HEK293 (cell line): ENCODE results near the gene TYR.

Experiments used
- CTCF ChIA-PET: fragments of 350-600 bp; formaldehyde crosslinking; extraction: SDS; loops from one replicate; lab custom pipeline; 2021; ENCODE audit warnings: antibody characterized with exemption; lab: Yijun Ruan, JAX
- POLR2A ChIA-PET: fragments of 300-600 bp; formaldehyde crosslinking; extraction: SDS; loops from one replicate; lab custom pipeline; 2020; ENCODE audit warnings: antibody characterized with exemption, inconsistent platforms; lab: Yijun Ruan, JAX
- H3K27ac ChIP-seq: fragments of 200-500 bp; sonication (Bioruptor generic); 2 replicates; pipeline ENCODE4 v1.5.1; 2014; ENCODE audit warnings: low read depth, low read length, control low read depth, inconsistent platforms; ENCODE audit errors: extremely low read depth
- H3K36me3 ChIP-seq, 2 experiments: fragments of 200-500 bp in 1 of 2; sonication (Bioruptor generic) in 1 of 2; 1 replicate in 1 of 2; 2 replicates in 1 of 2; pipeline ENCODE4 v1.5.1; 2014 to 2017; ENCODE audit warnings: inconsistent platforms in 2 of 2, low read length in 2 of 2; ENCODE audit not compliant: control insufficient read depth in 2 of 2, insufficient read depth in 1 of 2
- H3K4me1 ChIP-seq: fragments of 200-500 bp; sonication (Bioruptor generic); 2 replicates; pipeline ENCODE4 v1.5.1; 2014; ENCODE audit warnings: mild to moderate bottlenecking, low read length, inconsistent platforms; ENCODE audit not compliant: control insufficient read depth, insufficient read depth
- H3K4me3 ChIP-seq: 2 replicates; pipeline ENCODE4 v1.5.1; 2011; ENCODE audit warnings: low read depth, mild to moderate bottlenecking, control low read depth, low read length, moderate library complexity
- H3K9me3 ChIP-seq: fragments of 200-500 bp; sonication (Bioruptor generic); 2 replicates; pipeline ENCODE4 v1.5.1; 2014; ENCODE audit warnings: low read depth, low read length, inconsistent platforms; ENCODE audit not compliant: control insufficient read depth, insufficient read depth
- GLI4 ChIP-seq: fragments of 450-650 bp; formaldehyde crosslinking; IDR thresholded peaks from 2 replicates; pipeline ENCODE4 v1.5.1; 2016; ENCODE audit warnings: missing biosample characterization, missing genetic modification characterization
- KLF10 ChIP-seq: fragments of 450-650 bp; IDR thresholded peaks from 2 replicates; pipeline ENCODE4 v1.5.1; 2018; ENCODE audit warnings: missing biosample characterization, mild to moderate bottlenecking, missing genetic modification characterization
- SALL2 ChIP-seq: fragments of 450-650 bp; formaldehyde crosslinking; IDR thresholded peaks from 2 replicates; pipeline ENCODE4 v1.5.0; 2017; ENCODE audit warnings: missing biosample characterization, mild to moderate bottlenecking, missing genetic modification characterization, borderline replicate concordance
- ZBTB1 ChIP-seq: fragments of 450-650 bp; formaldehyde crosslinking; IDR thresholded peaks from 2 replicates; pipeline ENCODE4 v1.5.1; 2016; ENCODE audit warnings: missing biosample characterization, missing genetic modification characterization
- ZNF157 ChIP-seq: fragments of 450-650 bp; formaldehyde crosslinking; IDR thresholded peaks from 2 replicates; pipeline ENCODE4 v1.5.1; 2016; ENCODE audit warnings: missing biosample characterization, missing genetic modification characterization
- ZNF211 ChIP-seq: fragments of 450-650 bp; formaldehyde crosslinking; IDR thresholded peaks from 2 replicates; pipeline ENCODE4 v1.5.1; 2016; ENCODE audit warnings: low read depth, missing biosample characterization, missing genetic modification characterization
- ZNF221 ChIP-seq: fragments of 450-650 bp; formaldehyde crosslinking; IDR thresholded peaks from 2 replicates; pipeline ENCODE4 v1.5.1; 2017; ENCODE audit warnings: missing biosample characterization, missing genetic modification characterization, borderline replicate concordance
- ZNF239 ChIP-seq: fragments of 450-650 bp; formaldehyde crosslinking; IDR thresholded peaks from 2 replicates; pipeline ENCODE4 v1.5.1; 2016; ENCODE audit warnings: missing biosample characterization, missing genetic modification characterization
- ZNF248 ChIP-seq: fragments of 450-650 bp; formaldehyde crosslinking; IDR thresholded peaks from 2 replicates; pipeline ENCODE4 v1.5.1; 2017; ENCODE audit warnings: missing biosample characterization, missing genetic modification characterization
- ZNF311 ChIP-seq: fragments of 450-650 bp; formaldehyde crosslinking; IDR thresholded peaks from 2 replicates; pipeline ENCODE4 v1.5.1; 2017; ENCODE audit warnings: missing biosample characterization, missing genetic modification characterization, borderline replicate concordance
- ZNF335 ChIP-seq: fragments of 450-650 bp; formaldehyde crosslinking; conservative IDR thresholded peaks from 2 replicates; pipeline ENCODE4 v1.5.1; 2016; ENCODE audit warnings: missing biosample characterization, missing genetic modification characterization
- ZNF426 ChIP-seq: fragments of 450-650 bp; formaldehyde crosslinking; IDR thresholded peaks from 2 replicates; pipeline ENCODE4 v1.5.1; 2017; ENCODE audit warnings: missing biosample characterization, missing genetic modification characterization, mild to moderate bottlenecking, inconsistent platforms, moderate library complexity
- ZNF510 ChIP-seq: fragments of 450-650 bp; formaldehyde crosslinking; IDR thresholded peaks from 2 replicates; pipeline ENCODE4 v1.5.1; 2018; ENCODE audit warnings: mild to moderate bottlenecking, missing genetic modification characterization, missing biosample characterization; ENCODE audit not compliant: insufficient replicate concordance
- ZNF514 ChIP-seq: fragments of 450-650 bp; formaldehyde crosslinking; IDR thresholded peaks from 2 replicates; pipeline ENCODE4 v1.5.1; 2016; ENCODE audit warnings: missing biosample characterization, missing genetic modification characterization
- ZNF549 ChIP-seq: fragments of 450-650 bp; IDR thresholded peaks from 2 replicates; pipeline ENCODE4 v1.5.1; 2018; ENCODE audit warnings: missing biosample characterization, missing genetic modification characterization, mild to moderate bottlenecking, inconsistent platforms, moderate library complexity
- ZNF596 ChIP-seq: fragments of 450-650 bp; IDR thresholded peaks from 2 replicates; pipeline ENCODE4 v1.5.0; 2018; ENCODE audit warnings: missing biosample characterization, mild to moderate bottlenecking, missing genetic modification characterization, moderate library complexity
- ZNF658 ChIP-seq: fragments of 450-650 bp; formaldehyde crosslinking; IDR thresholded peaks from 2 replicates; pipeline ENCODE4; 2016; ENCODE audit warnings: missing biosample characterization, missing genetic modification characterization
- ZNF670 ChIP-seq: fragments of 450-650 bp; formaldehyde crosslinking; IDR thresholded peaks from 2 replicates; pipeline ENCODE4 v1.5.1; 2016; ENCODE audit warnings: missing biosample characterization, missing genetic modification characterization, low read depth
- TF ChIP-seq, protein P1 (sequence below): fragments of 450-650 bp; formaldehyde crosslinking; optimal IDR thresholded peaks from 2 replicates; pipeline ENCODE3; 2016; ENCODE audit warnings: missing biosample characterization, mild to moderate bottlenecking, missing genetic modification characterization
- TF ChIP-seq, protein P2 (sequence below): fragments of 450-650 bp; formaldehyde crosslinking; IDR thresholded peaks from 2 replicates; pipeline ENCODE4 v1.5.1; 2016; ENCODE audit warnings: missing biosample characterization, missing genetic modification characterization, low read depth
- TF ChIP-seq, protein P3 (sequence below): fragments of 450-650 bp; formaldehyde crosslinking; IDR thresholded peaks from 2 replicates; pipeline ENCODE4 v1.5.1; 2016; ENCODE audit warnings: missing biosample characterization, missing genetic modification characterization
- TF ChIP-seq, protein P4 (sequence below): fragments of 450-650 bp; formaldehyde crosslinking; IDR thresholded peaks from 2 replicates; pipeline ENCODE4 v1.5.1; 2016; ENCODE audit warnings: missing biosample characterization, missing genetic modification characterization
- TF ChIP-seq, protein P5 (sequence below): fragments of 450-650 bp; formaldehyde crosslinking; conservative IDR thresholded peaks from 2 replicates; pipeline ENCODE4 v1.5.1; 2016; ENCODE audit warnings: low read depth, missing biosample characterization, missing genetic modification characterization

The TYR gene

DNA sequence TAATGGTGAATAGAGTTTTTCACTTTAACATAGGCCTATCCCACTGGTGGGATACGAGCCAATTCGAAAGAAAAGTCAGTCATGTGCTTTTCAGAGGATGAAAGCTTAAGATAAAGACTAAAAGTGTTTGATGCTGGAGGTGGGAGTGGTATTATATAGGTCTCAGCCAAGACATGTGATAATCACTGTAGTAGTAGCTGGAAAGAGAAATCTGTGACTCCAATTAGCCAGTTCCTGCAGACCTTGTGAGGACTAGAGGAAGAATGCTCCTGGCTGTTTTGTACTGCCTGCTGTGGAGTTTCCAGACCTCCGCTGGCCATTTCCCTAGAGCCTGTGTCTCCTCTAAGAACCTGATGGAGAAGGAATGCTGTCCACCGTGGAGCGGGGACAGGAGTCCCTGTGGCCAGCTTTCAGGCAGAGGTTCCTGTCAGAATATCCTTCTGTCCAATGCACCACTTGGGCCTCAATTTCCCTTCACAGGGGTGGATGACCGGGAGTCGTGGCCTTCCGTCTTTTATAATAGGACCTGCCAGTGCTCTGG is at the start of gene TYR:
TYR (plus strand) TSS at position 185 of the 541 bp plus-strand sequence; CDS start at position 264, 79 bp downstream.
- Histone ChIP-seq H3K9me3 (no peaks in the 10 kb centered on the region), H3K27ac (no peak within 1 kb of the TSS), H3K4me1 (no peaks in the 10 kb centered on the region), H3K36me3 (no peaks in the 10 kb centered on the region), H3K4me3 (no peak within 1 kb of the TSS)
- ChIA-PET POLR2A (no interaction called here), CTCF (no interaction called here)
- TF ChIP-seq ZNF510 (tag by site-specific recombination): no peak
- TF ChIP-seq, protein P1, sequence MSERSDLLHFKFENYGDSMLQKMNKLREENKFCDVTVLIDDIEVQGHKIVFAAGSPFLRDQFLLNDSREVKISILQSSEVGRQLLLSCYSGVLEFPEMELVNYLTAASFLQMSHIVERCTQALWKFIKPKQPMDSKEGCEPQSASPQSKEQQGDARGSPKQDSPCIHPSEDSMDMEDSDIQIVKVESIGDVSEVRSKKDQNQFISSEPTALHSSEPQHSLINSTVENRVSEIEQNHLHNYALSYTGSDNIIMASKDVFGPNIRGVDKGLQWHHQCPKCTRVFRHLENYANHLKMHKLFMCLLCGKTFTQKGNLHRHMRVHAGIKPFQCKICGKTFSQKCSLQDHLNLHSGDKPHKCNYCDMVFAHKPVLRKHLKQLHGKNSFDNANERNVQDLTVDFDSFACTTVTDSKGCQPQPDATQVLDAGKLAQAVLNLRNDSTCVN (tag by site-specific recombination): no peak

DNA sequence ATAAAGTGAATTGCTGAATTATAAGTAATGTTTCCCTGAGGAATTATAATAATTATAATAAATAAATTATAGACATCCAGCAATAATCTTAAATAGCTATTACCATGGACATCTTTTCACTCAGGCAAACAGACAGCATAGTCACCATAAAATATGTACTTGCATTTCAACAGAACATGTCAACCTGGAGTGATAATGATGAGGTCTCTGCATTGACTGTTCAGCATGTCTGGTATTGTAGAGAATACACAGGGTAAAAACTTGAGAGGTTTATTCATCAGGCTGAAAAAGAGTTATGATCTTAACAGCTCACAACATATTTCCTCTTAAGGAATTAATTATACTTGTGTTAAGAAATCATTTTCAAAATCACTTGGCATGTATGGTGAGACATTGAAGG is 41.1 kb upstream of the TYR start:
- H3K4me3 ChIP-seq: no peak overlapping the region
- TF ChIP-seq KLF10 (no peak), ZNF248 (no peak), ZNF239 (tag by site-specific recombination) (no peak), ZNF670 (no peak)
- TF ChIP-seq, protein P2, sequence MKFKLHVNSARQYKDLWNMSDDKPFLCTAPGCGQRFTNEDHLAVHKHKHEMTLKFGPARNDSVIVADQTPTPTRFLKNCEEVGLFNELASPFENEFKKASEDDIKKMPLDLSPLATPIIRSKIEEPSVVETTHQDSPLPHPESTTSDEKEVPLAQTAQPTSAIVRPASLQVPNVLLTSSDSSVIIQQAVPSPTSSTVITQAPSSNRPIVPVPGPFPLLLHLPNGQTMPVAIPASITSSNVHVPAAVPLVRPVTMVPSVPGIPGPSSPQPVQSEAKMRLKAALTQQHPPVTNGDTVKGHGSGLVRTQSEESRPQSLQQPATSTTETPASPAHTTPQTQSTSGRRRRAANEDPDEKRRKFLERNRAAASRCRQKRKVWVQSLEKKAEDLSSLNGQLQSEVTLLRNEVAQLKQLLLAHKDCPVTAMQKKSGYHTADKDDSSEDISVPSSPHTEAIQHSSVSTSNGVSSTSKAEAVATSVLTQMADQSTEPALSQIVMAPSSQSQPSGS (tag by site-specific recombination): no peak
- ChIA-PET CTCF (interaction anchor here (0.5 kb wide), 1 partner anchor 478 kb away, joined by 5 read pairs; no protein-coding TSS in a partner anchor), POLR2A (no interaction called here)
- H3K9me3 ChIP-seq: no peaks in the 10 kb centered on the region
- no peak overlapping the region for H3K27ac ChIP-seq
- H3K36me3 ChIP-seq: no peaks in the 10 kb centered on the region
- H3K4me1 ChIP-seq: no peaks in the 10 kb centered on the region

DNA sequence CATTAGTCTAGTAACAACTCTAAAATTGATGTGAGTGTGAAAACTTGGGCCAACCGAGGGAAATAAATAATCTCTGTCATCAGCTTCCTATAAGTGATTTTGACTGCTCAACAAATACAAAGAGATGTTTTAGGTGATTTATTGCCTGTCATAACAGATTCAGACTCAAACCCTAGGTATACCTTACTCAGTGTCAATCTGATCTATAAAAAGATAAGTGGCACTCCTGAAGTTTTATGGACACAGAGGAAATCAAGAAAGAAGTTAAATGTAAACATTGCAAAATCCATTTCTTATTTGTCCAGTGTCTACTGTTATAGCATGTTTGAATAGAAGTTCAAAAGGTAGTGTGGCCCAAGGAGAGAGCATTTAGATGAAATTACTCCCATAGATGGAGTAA is 30.4 kb upstream of the TYR start:
- TF ChIP-seq ZNF426 (tag by site-specific recombination) (no peak), ZNF221 (tag by site-specific recombination) (no peak), ZNF311 (no peak), ZNF596 (tag by site-specific recombination) (no peak), ZNF157 (no peak), ZNF335 (no peak), ZBTB1 (tag by site-specific recombination) (no peak), ZNF549 (tag by site-specific recombination) (no peak), GLI4 (no peak), SALL2 (tag by site-specific recombination) (no peak), ZNF211 (tag by site-specific recombination) (no peak), ZNF658 (tag by site-specific recombination) (no peak), ZNF514 (tag by site-specific recombination) (no peak)
- TF ChIP-seq, protein P3, sequence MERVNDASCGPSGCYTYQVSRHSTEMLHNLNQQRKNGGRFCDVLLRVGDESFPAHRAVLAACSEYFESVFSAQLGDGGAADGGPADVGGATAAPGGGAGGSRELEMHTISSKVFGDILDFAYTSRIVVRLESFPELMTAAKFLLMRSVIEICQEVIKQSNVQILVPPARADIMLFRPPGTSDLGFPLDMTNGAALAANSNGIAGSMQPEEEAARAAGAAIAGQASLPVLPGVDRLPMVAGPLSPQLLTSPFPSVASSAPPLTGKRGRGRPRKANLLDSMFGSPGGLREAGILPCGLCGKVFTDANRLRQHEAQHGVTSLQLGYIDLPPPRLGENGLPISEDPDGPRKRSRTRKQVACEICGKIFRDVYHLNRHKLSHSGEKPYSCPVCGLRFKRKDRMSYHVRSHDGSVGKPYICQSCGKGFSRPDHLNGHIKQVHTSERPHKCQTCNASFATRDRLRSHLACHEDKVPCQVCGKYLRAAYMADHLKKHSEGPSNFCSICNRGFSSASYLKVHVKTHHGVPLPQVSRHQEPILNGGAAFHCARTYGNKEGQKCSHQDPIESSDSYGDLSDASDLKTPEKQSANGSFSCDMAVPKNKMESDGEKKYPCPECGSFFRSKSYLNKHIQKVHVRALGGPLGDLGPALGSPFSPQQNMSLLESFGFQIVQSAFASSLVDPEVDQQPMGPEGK: no peak
- TF ChIP-seq, protein P4, sequence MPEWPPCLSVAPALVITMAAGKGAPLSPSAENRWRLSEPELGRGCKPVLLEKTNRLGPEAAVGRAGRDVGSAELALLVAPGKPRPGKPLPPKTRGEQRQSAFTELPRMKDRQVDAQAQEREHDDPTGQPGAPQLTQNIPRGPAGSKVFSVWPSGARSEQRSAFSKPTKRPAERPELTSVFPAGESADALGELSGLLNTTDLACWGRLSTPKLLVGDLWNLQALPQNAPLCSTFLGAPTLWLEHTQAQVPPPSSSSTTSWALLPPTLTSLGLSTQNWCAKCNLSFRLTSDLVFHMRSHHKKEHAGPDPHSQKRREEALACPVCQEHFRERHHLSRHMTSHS (tag by site-specific recombination): no peak
- TF ChIP-seq, protein P5, sequence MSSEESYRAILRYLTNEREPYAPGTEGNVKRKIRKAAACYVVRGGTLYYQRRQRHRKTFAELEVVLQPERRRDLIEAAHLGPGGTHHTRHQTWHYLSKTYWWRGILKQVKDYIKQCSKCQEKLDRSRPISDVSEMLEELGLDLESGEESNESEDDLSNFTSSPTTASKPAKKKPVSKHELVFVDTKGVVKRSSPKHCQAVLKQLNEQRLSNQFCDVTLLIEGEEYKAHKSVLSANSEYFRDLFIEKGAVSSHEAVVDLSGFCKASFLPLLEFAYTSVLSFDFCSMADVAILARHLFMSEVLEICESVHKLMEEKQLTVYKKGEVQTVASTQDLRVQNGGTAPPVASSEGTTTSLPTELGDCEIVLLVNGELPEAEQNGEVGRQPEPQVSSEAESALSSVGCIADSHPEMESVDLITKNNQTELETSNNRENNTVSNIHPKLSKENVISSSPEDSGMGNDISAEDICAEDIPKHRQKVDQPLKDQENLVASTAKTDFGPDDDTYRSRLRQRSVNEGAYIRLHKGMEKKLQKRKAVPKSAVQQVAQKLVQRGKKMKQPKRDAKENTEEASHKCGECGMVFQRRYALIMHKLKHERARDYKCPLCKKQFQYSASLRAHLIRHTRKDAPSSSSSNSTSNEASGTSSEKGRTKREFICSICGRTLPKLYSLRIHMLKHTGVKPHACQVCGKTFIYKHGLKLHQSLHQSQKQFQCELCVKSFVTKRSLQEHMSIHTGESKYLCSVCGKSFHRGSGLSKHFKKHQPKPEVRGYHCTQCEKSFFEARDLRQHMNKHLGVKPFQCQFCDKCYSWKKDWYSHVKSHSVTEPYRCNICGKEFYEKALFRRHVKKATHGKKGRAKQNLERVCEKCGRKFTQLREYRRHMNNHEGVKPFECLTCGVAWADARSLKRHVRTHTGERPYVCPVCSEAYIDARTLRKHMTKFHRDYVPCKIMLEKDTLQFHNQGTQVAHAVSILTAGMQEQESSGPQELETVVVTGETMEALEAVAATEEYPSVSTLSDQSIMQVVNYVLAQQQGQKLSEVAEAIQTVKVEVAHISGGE (tag by site-specific recombination): no peak
- Histone ChIP-seq H3K9me3 (no peaks in the 10 kb centered on the region), H3K4me3 (no peak overlapping the region), H3K27ac (no peak overlapping the region), H3K4me1 (no peaks in the 10 kb centered on the region), H3K36me3 (no peaks in the 10 kb centered on the region)
- ChIA-PET POLR2A (no interaction called here), CTCF (no interaction called here)
